ENCODE results near the gene TCEAL5. TPM values are rescaled to one million over a fixed set of nuclear protein-coding genes. Genes with fewer than 3 reads are reported as not detected.
"Not testable (repeated sequence)": the region's sequence is repeated elsewhere in the genome, so short reads cannot be mapped to it uniquely, and the experiment has no call there.

The TCEAL5 gene, protein sequence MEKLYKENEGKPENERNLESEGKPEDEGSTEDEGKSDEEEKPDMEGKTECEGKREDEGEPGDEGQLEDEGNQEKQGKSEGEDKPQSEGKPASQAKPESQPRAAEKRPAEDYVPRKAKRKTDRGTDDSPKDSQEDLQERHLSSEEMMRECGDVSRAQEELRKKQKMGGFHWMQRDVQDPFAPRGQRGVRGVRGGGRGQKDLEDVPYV
- total RNA-seq = not detected

DNA sequence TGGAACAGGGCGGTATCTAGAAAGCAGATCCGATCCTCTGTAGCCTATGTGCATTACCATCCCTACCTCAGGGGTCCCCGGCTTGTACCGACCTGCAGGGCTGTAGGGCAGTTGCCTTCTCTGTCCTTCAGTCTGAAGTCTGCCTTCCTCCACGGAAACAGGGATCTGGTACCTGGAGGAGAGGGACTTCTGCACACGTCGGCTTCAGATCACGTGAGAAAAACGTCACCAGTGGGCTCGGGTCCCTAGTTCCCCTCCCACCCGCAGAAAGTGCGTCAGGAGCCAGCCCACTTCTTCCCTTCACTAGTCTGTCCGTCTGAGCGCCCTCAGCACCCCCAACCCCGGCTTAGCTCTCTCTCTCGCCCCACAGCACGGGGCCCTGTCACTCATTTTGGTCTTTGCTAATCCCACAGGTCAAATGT lies at the start of gene TCEAL5:
Gene TCEAL5, minus strand, starts transcription at position 170 of the 422 bp plus-strand sequence. CDS start 2,187 bp downstream, outside the sequence.
- H3K27ac Mint-ChIP-seq = no peak within 1 kb of the TSS
- peaks cover 57% of the 10 kb centered on the region for H3K27me3 Mint-ChIP-seq
- H3K4me1 Mint-ChIP-seq = peaks cover 1% of the 10 kb centered on the region
- no peaks in the 10 kb centered on the region for H3K36me3 Mint-ChIP-seq
- H3K9me3 Mint-ChIP-seq (ENCODE audit: low read depth) = no peaks in the 10 kb centered on the region
- H3K4me3 Mint-ChIP-seq = no peak within 1 kb of the TSS
- no peak for ATAC-seq
- CTCF ChIA-PET = no interaction called here
- no peak for DNase-seq

DNA sequence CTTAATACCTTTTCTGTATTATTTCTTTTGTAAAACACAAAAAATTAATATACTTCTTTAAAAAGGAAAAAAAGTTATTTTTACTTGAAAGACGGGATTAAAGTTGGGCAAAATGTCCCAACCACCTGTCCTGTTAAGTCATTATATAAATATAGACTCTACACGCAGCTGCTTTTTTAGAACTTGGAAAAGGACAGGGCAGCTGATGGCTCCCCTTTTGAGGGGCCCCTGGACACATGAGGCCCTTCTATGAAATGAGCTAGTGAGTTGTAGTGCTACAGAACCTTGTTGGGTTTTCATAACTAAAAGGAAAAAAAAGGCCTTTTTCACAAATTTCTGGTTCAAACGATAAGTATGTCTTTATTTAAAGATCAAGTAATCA lies 34.8 kb upstream of the TCEAL5 start:
- no peaks in the 10 kb centered on the region for H3K9me3 Mint-ChIP-seq (ENCODE audit: low read depth)
- H3K27me3 Mint-ChIP-seq = peaks cover 3% of the 10 kb centered on the region
- no peaks in the 10 kb centered on the region for H3K4me1 Mint-ChIP-seq
- H3K27ac Mint-ChIP-seq = no peak overlapping the region
- peak overlapping the region; percentile 65 for H3K4me3 Mint-ChIP-seq
- ATAC-seq (no peak), DNase-seq (no peak)
- no peaks in the 10 kb centered on the region for H3K36me3 Mint-ChIP-seq
- CTCF ChIA-PET = interaction anchor here (0.7 kb wide), 1 partner anchor 159 kb away, joined by 3 read pairs; no protein-coding TSS in a partner anchor

DNA sequence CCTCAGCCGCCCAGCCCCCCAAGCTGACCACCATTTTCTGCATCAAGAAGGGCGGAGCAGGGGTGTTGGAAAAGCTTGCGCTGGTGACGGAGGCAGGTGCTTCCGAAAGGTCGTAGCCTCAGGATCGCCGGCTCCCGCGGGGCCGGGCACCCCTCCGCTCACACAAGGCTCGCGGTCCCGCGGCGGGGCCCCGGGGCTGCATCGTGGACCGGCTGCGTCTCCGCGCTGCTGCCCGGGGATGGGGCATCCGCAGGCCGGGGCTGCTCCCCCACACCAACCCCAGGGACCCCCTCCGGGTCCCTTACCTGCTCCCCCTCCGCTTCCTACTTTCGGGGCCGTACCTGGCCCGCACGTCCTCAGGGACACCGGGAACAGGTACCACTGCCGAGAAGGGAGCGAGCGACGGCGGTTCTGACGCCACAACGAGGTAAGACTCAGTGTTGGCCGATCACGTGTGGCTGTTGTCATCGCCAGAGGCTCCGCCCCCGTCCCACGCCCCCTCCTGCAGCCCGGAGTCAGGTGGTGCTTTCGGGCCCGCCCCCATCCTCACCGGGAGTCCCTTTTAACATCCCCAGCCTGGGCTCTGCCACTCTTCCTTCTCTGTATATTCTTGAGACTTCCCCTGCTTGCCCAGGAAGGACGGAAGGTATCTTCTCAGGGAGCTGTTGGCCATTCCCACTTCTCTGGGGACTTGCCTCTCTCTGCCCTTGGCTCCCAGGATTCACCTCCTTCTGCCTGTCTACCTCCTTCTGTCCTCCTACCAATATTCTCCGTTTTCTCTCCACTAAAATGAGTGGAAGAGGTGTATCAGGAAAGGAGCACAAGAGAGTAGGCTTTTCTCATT lies 34.2 kb upstream of the TCEAL5 start, which contains the start of gene BEX2:
Gene BEX2, minus strand, starts transcription at position 436 of the 844 bp plus-strand sequence. CDS start 1,014 bp downstream, outside the sequence.
- peak; percentile 86 for DNase-seq
- no peak within 1 kb of the TSS for H3K27ac Mint-ChIP-seq
- no peaks in the 10 kb centered on the region for H3K36me3 Mint-ChIP-seq
- H3K27me3 Mint-ChIP-seq = peaks cover 3% of the 10 kb centered on the region
- peak within 1 kb of the TSS; percentile 65 for H3K4me3 Mint-ChIP-seq
- peaks cover 3% of the 10 kb centered on the region for H3K9me3 Mint-ChIP-seq (ENCODE audit: low read depth)
- ATAC-seq = peak; percentile 100
- CTCF ChIA-PET = no interaction called here
- no peaks in the 10 kb centered on the region for H3K4me1 Mint-ChIP-seq

DNA sequence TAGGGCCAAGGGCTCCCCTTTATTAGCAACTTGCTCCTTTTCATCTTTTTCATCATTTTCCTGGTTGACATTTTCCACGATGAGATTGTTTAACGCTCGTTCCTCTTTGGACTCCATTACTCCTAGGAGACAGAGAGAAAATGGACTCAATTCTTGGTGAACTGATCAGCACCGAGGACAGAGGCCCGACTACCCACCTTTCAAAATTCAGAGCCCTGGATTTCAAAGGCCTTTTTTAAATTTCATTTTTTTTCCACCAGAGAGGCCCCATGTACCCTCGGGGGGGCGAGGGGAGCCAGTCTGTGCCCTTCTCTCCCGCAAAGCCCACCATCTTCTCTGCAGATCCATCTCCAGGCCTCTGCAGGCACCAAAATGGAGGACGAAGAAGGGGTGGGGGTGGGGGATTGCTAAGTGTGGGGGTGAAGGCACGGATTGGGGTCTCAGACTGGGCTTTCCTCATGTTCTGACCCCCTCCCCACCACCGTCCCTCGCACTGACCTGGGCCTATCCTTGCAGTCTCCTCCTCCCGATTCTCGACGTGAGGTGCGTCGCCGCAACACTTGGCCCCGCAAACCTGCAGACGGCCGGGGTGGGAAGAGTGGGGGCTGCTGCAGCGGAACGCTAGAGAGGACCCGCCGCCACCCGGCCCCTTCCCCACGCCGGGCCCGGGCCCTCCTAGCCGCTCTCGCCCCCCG lies 33.5 kb upstream of the TCEAL5 start:
- H3K27me3 Mint-ChIP-seq = peaks cover 3% of the 10 kb centered on the region
- H3K36me3 Mint-ChIP-seq = no peaks in the 10 kb centered on the region
- H3K9me3 Mint-ChIP-seq (ENCODE audit: low read depth) = peaks cover 3% of the 10 kb centered on the region
- H3K27ac Mint-ChIP-seq = no peak overlapping the region
- ATAC-seq (no peak), DNase-seq (no peak)
- peaks cover under 1% of the 10 kb centered on the region for H3K4me1 Mint-ChIP-seq
- H3K4me3 Mint-ChIP-seq = peak overlapping the region; percentile 65
- CTCF ChIA-PET = no interaction called here

DNA sequence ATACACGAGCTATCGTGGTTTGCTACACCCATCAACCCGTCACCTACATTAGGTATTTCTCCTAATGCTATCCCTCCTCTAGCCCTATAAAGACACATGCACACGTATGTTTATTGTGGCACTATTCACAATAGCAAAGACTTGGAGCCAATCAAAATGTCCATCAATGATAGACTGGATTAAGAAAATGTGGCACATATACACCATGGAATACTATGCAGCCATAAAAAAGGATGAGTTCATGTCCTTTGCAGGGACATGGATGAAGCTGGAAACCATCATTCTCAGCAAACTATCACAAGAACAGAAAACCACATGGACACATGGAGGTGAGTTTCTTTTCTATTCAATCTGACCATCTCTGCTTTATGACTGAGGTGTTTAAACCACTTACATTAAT lies 29.1 kb upstream of the TCEAL5 start:
- H3K27me3 Mint-ChIP-seq; CTCF ChIA-PET; H3K9me3 Mint-ChIP-seq (ENCODE audit: low read depth); H3K27ac Mint-ChIP-seq; H3K36me3 Mint-ChIP-seq; H3K4me3 Mint-ChIP-seq; ATAC-seq; DNase-seq; H3K4me1 Mint-ChIP-seq: not testable (repeated sequence)

DNA sequence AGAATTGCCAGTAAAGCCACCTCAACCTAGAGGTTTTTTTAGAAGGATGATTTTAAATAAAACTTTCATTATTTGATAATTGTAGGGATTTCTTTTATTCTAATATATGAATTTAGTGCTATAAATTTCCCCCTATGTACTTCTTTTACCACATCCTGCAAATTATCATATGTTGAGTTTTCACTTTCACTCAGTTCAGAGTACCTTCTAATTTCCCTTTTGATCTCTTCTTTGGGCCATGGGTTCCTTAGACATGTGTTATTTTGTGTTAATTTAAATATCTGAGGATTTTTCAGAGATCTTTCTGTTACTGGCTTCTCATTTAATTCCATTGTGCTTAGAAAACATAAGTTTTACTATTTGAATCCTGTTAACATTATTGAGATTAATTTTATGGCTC lies 28.2 kb upstream of the TCEAL5 start:
- peaks cover 3% of the 10 kb centered on the region for H3K9me3 Mint-ChIP-seq (ENCODE audit: low read depth)
- H3K27me3 Mint-ChIP-seq = peaks cover 1% of the 10 kb centered on the region
- CTCF ChIA-PET = no interaction called here
- no peak for ATAC-seq
- peaks cover 3% of the 10 kb centered on the region for H3K4me1 Mint-ChIP-seq
- no peak overlapping the region for H3K4me3 Mint-ChIP-seq
- no peak for DNase-seq
- H3K27ac Mint-ChIP-seq = no peak overlapping the region
- no peaks in the 10 kb centered on the region for H3K36me3 Mint-ChIP-seq

DNA sequence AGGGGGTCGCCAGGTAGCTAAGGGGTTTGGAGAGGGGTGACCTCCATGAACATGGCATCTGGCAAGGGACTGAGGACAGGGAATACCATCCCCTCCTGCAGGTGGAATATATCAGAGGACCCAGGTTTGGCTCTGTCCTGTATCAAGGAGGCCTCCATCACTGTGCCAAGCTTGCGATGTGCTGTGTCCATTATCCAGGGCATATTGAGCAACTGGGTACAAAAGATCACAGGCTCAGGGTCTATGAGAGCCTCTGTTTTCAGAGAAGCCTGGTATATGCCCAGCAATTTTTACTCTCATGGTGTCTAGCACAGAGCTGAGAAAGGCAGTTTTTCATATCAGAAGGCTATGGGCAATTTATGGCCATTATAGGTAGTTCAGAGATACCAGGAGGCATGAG lies 16.6 kb upstream of the TCEAL5 start:
- DNase-seq = no peak
- Mint-ChIP-seq H3K4me1 (no peaks in the 10 kb centered on the region), H3K27ac (no peak overlapping the region), H3K27me3 (peaks cover 3% of the 10 kb centered on the region), H3K4me3 (no peak overlapping the region), H3K36me3 (no peaks in the 10 kb centered on the region), H3K9me3 (ENCODE audit: low read depth) (no peaks in the 10 kb centered on the region)
- ATAC-seq = no peak
- CTCF ChIA-PET = no interaction called here

DNA sequence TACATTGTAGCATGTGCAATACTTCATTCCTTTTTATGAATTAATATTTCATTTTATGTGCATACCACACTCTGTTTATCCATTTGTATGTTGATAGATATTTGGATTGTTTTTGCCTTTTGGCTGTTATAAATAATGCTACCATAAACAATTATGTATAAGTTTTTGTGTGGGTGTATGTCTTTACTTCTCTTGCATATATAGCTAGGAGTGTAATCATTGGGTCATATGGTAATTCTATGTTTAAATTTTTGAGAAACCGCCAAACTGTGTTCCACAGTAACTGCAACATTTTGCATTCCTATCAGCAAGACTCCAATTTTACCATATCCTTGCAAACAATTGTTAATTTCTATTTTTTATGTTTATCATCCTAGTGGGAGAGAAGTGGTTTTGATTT lies 3.1 kb upstream of the TCEAL5 start:
- CTCF ChIA-PET = no interaction called here
- peaks cover 1% of the 10 kb centered on the region for H3K4me1 Mint-ChIP-seq

DNA sequence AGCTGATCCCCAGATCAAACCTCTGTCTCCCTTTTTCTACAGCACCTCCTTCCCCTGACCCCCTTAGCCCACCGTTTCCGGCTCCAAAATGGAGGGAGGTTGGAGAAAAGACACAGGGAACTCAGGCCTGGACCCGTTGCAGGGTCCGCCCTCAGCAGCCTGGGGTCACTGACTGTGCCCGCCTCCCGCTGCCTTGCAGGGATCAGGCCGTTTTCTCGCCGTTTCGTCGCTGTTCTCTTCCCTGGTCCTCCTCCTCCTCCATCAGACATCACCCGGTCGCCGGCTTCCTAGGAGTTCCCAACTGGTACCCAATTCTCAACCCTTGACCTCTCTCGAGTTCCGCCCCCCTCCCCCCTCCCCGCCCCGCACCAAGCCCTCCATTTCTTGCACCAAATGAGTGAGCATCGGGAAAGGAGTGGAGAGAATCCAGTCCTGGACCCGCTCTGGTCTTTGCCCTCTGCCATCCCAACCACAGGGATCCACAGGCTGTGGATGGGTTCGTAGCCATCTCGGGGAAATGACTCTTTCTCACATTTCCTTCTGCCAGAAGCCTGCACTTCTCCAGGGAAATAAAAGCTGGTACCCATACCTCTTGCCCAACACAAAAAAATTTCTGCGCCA lies 493 bp downstream of the TCEAL5 start:
- Mint-ChIP-seq H3K36me3 (no peaks in the 10 kb centered on the region), H3K27ac (no peak overlapping the region), H3K27me3 (peaks cover 61% of the 10 kb centered on the region), H3K9me3 (ENCODE audit: low read depth) (no peaks in the 10 kb centered on the region), H3K4me3 (no peak overlapping the region), H3K4me1 (peaks cover 1% of the 10 kb centered on the region)
- ATAC-seq (no peak), DNase-seq (no peak)
- CTCF ChIA-PET = no interaction called here

More for the DNA sequence above, 3.1 kb upstream of the TCEAL5 start:
- H3K27ac Mint-ChIP-seq = no peak overlapping the region
- ATAC-seq = no peak
- peaks cover 49% of the 10 kb centered on the region for H3K27me3 Mint-ChIP-seq
- H3K4me3 Mint-ChIP-seq = no peak overlapping the region
- no peak for DNase-seq
- no peaks in the 10 kb centered on the region for H3K36me3 Mint-ChIP-seq
- no peaks in the 10 kb centered on the region for H3K9me3 Mint-ChIP-seq (ENCODE audit: low read depth)

DNA sequence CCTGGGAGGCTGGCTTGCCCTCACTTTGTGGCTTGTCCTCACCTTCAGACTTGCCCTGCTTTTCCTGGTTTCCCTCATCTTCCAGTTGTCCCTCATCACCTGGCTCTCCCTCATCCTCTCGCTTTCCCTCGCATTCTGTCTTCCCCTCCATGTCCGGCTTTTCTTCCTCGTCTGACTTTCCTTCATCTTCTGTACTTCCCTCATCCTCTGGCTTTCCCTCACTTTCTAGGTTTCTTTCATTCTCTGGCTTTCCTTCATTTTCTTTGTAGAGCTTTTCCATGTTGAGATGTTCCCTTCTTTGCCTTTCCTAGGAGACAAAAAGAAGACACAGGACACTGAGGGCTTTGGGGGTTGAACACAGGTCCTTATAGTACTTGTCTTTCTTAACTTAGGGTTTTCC lies 2.3 kb downstream of the TCEAL5 start:
- peaks cover 53% of the 10 kb centered on the region for H3K27me3 Mint-ChIP-seq
- ATAC-seq (no peak), DNase-seq (no peak)
- H3K36me3 Mint-ChIP-seq = no peaks in the 10 kb centered on the region
- no peak overlapping the region for H3K4me3 Mint-ChIP-seq
- H3K27ac Mint-ChIP-seq = no peak overlapping the region
- peaks cover 1% of the 10 kb centered on the region for H3K4me1 Mint-ChIP-seq
- CTCF ChIA-PET = no interaction called here
- no peaks in the 10 kb centered on the region for H3K9me3 Mint-ChIP-seq (ENCODE audit: low read depth)

DNA sequence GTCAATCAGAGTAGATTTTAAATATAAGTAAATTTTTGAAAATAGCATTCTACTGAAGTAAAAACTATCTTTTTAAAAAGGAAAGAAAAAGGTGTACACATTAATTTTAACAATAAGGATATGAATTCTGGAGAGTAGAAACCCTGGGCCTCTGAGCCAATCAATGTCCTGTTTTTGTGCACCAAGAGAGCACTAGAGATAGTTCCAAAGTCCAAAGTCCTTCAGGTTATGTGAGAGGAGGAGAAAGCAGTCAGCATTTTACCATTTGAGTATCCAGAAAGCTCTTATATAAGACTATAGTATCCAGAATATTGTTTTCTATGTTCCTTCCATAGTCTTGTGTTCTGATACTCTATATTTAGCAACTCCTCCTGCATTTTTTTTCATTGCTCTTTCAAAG lies 18.3 kb downstream of the TCEAL5 start:
- Mint-ChIP-seq H3K4me3 (no peak overlapping the region), H3K27ac (no peak overlapping the region), H3K4me1 (peaks cover 13% of the 10 kb centered on the region), H3K36me3 (peaks cover 7% of the 10 kb centered on the region), H3K9me3 (ENCODE audit: low read depth) (no peaks in the 10 kb centered on the region), H3K27me3 (peaks cover 5% of the 10 kb centered on the region)
- DNase-seq (no peak), ATAC-seq (no peak)
- CTCF ChIA-PET = no interaction called here

DNA sequence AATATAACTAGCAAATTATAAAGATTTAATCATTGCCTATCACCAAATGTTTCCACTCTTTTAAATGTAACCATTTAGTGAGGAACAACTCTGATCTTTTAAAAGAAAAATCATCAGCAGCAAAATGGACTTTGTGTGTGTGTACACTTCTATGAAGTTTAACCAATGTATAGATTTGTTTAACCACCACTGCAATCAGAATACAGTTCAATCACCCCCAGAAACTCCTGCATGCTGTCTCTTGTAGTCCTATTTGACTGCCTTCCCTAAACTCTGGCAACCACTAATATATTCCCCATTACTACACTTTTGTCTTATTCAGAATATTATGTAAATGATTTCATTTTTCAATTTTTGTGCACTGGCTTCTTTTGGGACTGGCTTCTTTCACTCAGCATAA lies 19.9 kb downstream of the TCEAL5 start:
- DNase-seq (no peak), ATAC-seq (no peak)
- Mint-ChIP-seq H3K9me3 (ENCODE audit: low read depth) (no peaks in the 10 kb centered on the region), H3K27me3 (no peaks in the 10 kb centered on the region), H3K4me3 (no peak overlapping the region), H3K36me3 (peaks cover 7% of the 10 kb centered on the region), H3K27ac (no peak overlapping the region), H3K4me1 (peaks cover 13% of the 10 kb centered on the region)
- CTCF ChIA-PET = no interaction called here

DNA sequence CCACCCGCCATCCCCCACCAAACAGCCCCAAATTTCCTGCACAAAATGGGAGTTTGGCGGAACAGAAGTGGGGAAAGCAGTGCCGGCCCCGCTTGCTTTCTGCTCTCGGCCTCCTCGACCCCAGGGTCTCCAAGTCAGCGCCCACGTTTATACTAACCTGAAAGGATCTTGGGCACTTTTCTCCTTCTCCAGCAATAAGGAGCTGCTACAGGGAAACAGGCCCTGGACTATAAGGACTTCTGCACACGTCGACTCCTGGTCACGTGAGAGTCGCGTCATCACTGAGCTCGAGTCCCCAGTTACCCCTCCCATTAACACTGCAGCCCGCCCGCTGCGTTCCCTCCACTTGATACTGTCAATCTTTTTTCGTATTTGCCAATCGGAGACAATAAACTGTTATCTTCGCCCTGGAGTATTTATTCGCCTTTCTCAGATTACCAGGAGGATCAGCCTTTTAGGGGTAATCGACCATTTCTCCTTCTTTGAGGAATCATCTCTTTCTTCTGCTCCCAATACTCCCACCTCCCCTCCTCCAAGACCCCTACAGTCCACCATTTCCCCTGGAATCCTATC lies 21.5 kb downstream of the TCEAL5 start, which contains the start of gene TCEAL8:
Gene TCEAL8, minus strand, starts transcription at position 235 of the 573 bp plus-strand sequence. CDS start 1,176 bp downstream, outside the sequence.
- peak; percentile 95 for ATAC-seq
- Mint-ChIP-seq H3K27ac (peak within 1 kb of the TSS; percentile 91), H3K4me3 (peak within 1 kb of the TSS; percentile 88), H3K36me3 (peaks cover 7% of the 10 kb centered on the region), H3K9me3 (ENCODE audit: low read depth) (no peaks in the 10 kb centered on the region), H3K27me3 (no peaks in the 10 kb centered on the region), H3K4me1 (peaks cover 13% of the 10 kb centered on the region)
- CTCF ChIA-PET = interaction anchor here (0.5 kb wide), 1 partner anchor 1323 kb away, joined by 4 read pairs; the partner anchor contains the start of gene ZMAT1
- peak; percentile 82 for DNase-seq
